H9 (cell line): ENCODE measurements around the gene TMEM117. TPM values are rescaled to one million over a fixed set of nuclear protein-coding genes. Genes with fewer than 3 reads are reported as not detected.

Experiments used
- DNase-seq: peaks from one replicate; pipeline ENCODE4 v3.0.0-alpha.2; 2017
- H2AFZ ChIP-seq: one replicate; pipeline ENCODE4 v1.6.1; 2013; ENCODE audit warnings: mild to moderate bottlenecking, low read length, control low read depth, moderate library complexity
- H2AK5ac ChIP-seq: 2 replicates; pipeline ENCODE4 v1.6.1; 2013; ENCODE audit warnings: low read length, control low read depth, mixed read lengths; ENCODE audit not compliant: insufficient read length
- H2BK120ac ChIP-seq: one replicate; pipeline ENCODE4 v1.6.1; 2013; ENCODE audit warnings: low read depth, mild to moderate bottlenecking, low read length, control low read depth, inconsistent platforms; ENCODE audit not compliant: poor library complexity, severe bottlenecking
- H2BK12ac ChIP-seq: 2 replicates; pipeline ENCODE4 v1.6.1; 2013; ENCODE audit warnings: low read length, control low read depth, mixed read lengths, low read depth; ENCODE audit not compliant: insufficient read length
- H2BK15ac ChIP-seq: 2 replicates; pipeline ENCODE4 v1.6.1; 2013; ENCODE audit warnings: low read depth, low read length, control low read depth
- H2BK20ac ChIP-seq: one replicate; pipeline ENCODE4 v1.6.1; 2013; ENCODE audit warnings: low read depth, mild to moderate bottlenecking, low read length, control low read depth, inconsistent platforms; ENCODE audit not compliant: poor library complexity, severe bottlenecking
- H2BK5ac ChIP-seq: 2 replicates; pipeline ENCODE4 v1.6.1; 2013; ENCODE audit warnings: low read length, control low read depth, mixed read lengths; ENCODE audit not compliant: insufficient read length
- H3K14ac ChIP-seq: 2 replicates; pipeline ENCODE4 v1.6.1; 2013; ENCODE audit warnings: low read length, control low read depth; ENCODE audit not compliant: insufficient read depth
- H3K18ac ChIP-seq: 2 replicates; pipeline ENCODE4 v1.6.1; 2013; ENCODE audit warnings: low read depth, mild to moderate bottlenecking, mixed read lengths, low read length, control low read depth; ENCODE audit not compliant: insufficient read length
- H3K23ac ChIP-seq: 2 replicates; pipeline ENCODE4 v1.6.1; 2013; ENCODE audit warnings: low read length, control low read depth, mixed read lengths, low read depth; ENCODE audit not compliant: insufficient read length
- H3K23me2 ChIP-seq: 2 replicates; pipeline ENCODE4 v1.6.1; 2013; ENCODE audit warnings: low read depth, mild to moderate bottlenecking, mixed read lengths, low read length, control low read depth; ENCODE audit not compliant: insufficient read length, poor library complexity, severe bottlenecking
- H3K27ac ChIP-seq: 2 replicates; pipeline ENCODE4 v1.5.1; 2013; ENCODE audit warnings: low read length, control low read depth, mixed read lengths, low read depth; ENCODE audit not compliant: insufficient read length
- H3K27me3 ChIP-seq: 2 replicates; pipeline ENCODE4 v1.6.1; 2013; ENCODE audit warnings: low read length, control low read depth, inconsistent platforms; ENCODE audit not compliant: insufficient read depth
- H3K4ac ChIP-seq: 2 replicates; pipeline ENCODE4 v1.6.1; 2013; ENCODE audit warnings: low read depth, mild to moderate bottlenecking, control low read depth, inconsistent platforms, low read length, moderate library complexity
- H3K4me1 ChIP-seq: 2 replicates; pipeline ENCODE4 v1.6.1; 2013; ENCODE audit warnings: low read length, control low read depth, inconsistent platforms; ENCODE audit not compliant: insufficient read depth
- H3K4me2 ChIP-seq: 2 replicates; pipeline ENCODE4 v1.6.1; 2013; ENCODE audit warnings: low read length, control low read depth, mixed read lengths; ENCODE audit not compliant: insufficient read length, insufficient read depth
- H3K56ac ChIP-seq: 2 replicates; pipeline ENCODE4 v1.6.1; 2013; ENCODE audit warnings: low read depth, mild to moderate bottlenecking, mixed read lengths, low read length, control low read depth; ENCODE audit not compliant: insufficient read length
- H3K79me1 ChIP-seq: 2 replicates; pipeline ENCODE4 v1.6.1; 2013; ENCODE audit warnings: low read depth, mild to moderate bottlenecking, moderate library complexity, low read length, control low read depth, inconsistent platforms; ENCODE audit not compliant: insufficient read depth, poor library complexity, severe bottlenecking
- H3K79me2 ChIP-seq: 2 replicates; pipeline ENCODE4 v1.6.1; 2013; ENCODE audit warnings: low read length, control low read depth, inconsistent platforms; ENCODE audit not compliant: insufficient read depth
- H3K9ac ChIP-seq: 2 replicates; pipeline ENCODE4 v1.6.1; 2013; ENCODE audit warnings: low read length, control low read depth, mixed read lengths; ENCODE audit not compliant: insufficient read length; ENCODE audit errors: extremely low read depth
- H3K9me3 ChIP-seq: one replicate; pipeline ENCODE4 v1.6.1; 2013; ENCODE audit warnings: low read depth, low read length, inconsistent platforms; ENCODE audit not compliant: control insufficient read depth
- H3T11ph ChIP-seq: one replicate; pipeline ENCODE4 v1.6.1; 2013; ENCODE audit warnings: mild to moderate bottlenecking, low read length, control low read depth, inconsistent platforms
- H4K20me1 ChIP-seq: one replicate; pipeline ENCODE4 v1.6.1; 2013; ENCODE audit not compliant: control insufficient read depth, insufficient read length, insufficient read depth
- H4K5ac ChIP-seq: 2 replicates; pipeline ENCODE4 v1.6.1; 2013; ENCODE audit warnings: low read depth, mild to moderate bottlenecking, mixed read lengths, low read length, control low read depth; ENCODE audit not compliant: insufficient read length
- H4K8ac ChIP-seq: replicated peaks from 2 replicates; pipeline ENCODE4 v1.6.1; 2013; ENCODE audit warnings: low read length, control low read depth, mixed read lengths, low read depth; ENCODE audit not compliant: insufficient read length
- H4K91ac ChIP-seq: 2 replicates; pipeline ENCODE4 v1.6.1; 2013; ENCODE audit warnings: low read depth, mild to moderate bottlenecking, moderate library complexity, mixed read lengths, low read length, control low read depth; ENCODE audit not compliant: insufficient read length
- H3K27ac Mint-ChIP-seq, 3 experiments: 2 replicates in 2 of 3; 3 replicates in 1 of 3; pipeline ENCODE4 v1.8.0; 2020 to 2021; ENCODE audit warnings: mixed read lengths in 3 of 3, mild to moderate bottlenecking in 1 of 3, moderate library complexity in 1 of 3
- H3K27me3 Mint-ChIP-seq: 2 replicates; pipeline ENCODE4 v1.8.0; 2021; ENCODE audit warnings: low read depth, mild to moderate bottlenecking, moderate library complexity, mixed read lengths
- H3K36me3 Mint-ChIP-seq, 3 experiments: 2 replicates in 2 of 3; 3 replicates in 1 of 3; pipeline ENCODE4 v1.8.0; 2020 to 2021; ENCODE audit warnings: low read depth in 3 of 3, mixed read lengths in 3 of 3; ENCODE audit not compliant: insufficient read depth in 1 of 3
- H3K4me1 Mint-ChIP-seq, 2 experiments: 2 replicates each; pipeline ENCODE4 v1.8.0; 2020; ENCODE audit warnings: mixed read lengths in 2 of 2
- H3K4me3 Mint-ChIP-seq, 2 experiments: 2 replicates in 1 of 2; 3 replicates in 1 of 2; pipeline ENCODE4 v1.8.0; 2020 to 2021; ENCODE audit warnings: mild to moderate bottlenecking in 2 of 2, mixed read lengths in 2 of 2, moderate library complexity in 1 of 2
- H3K9me3 Mint-ChIP-seq, 2 experiments: 2 replicates in 1 of 2; 3 replicates in 1 of 2; pipeline ENCODE4 v1.8.0; 2020; ENCODE audit warnings: mild to moderate bottlenecking in 2 of 2, mixed read lengths in 2 of 2, moderate library complexity in 1 of 2
- CTCF ChIP-seq: fragments of 200-600 bp; sonication (generic); conservative IDR thresholded peaks from 3 replicates; pipeline ENCODE4 v1.8.0; 2021; ENCODE audit warnings: antibody characterized with exemption, mild to moderate bottlenecking
- WGBS: extraction: QIAGEN DNeasy Blood & Tissue Kit; methylation state at CpG from one replicate; pipeline ENCODE4 v1.1.7; 2013; ENCODE audit warnings: missing lambda C conversion rate, low lambda C conversion rate, mixed read lengths; ENCODE audit not compliant: insufficient read length; ENCODE audit errors: extremely low coverage; 5-methylcytosine and 5-hydroxymethylcytosine counted together
- total RNA-seq: library from RNA; stranded (reverse); gene quantifications from 2 replicates; pipeline ENCODE4 v1.2.1, GENCODE V29; 2021

The TMEM117 gene
- total RNA-seq, 1 experiment from 2014 or later: 1.7 TPM

DNA sequence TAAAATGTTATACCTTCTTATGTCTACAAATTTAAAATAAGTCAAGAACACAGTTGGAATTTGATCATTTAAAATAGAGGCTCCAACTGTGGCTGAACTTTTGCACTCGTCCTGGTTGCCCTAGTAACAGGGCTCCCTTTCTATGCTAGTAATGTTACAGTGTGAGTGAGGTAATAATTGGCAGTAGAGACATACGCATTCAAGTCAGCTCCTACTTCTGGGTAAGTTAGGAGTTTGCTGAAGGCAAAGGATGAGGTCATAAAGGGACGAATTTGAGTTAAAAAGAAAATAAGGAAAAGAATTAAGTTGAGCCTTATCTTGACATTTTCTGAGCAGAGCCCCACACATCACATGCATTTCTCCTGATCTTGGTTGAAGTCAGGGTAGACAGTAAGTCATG is 129.1 kb downstream of the TMEM117 start:
- Histone ChIP-seq H4K91ac (no peak overlapping the region), H4K20me1 (no peaks in the 10 kb centered on the region), H3K9me3 (no peaks in the 10 kb centered on the region), H3K4me2 (no peak overlapping the region), H3K27ac (no peak overlapping the region), H3K23me2 (no peaks in the 10 kb centered on the region), H3K56ac (no peak overlapping the region), H4K5ac (no peak overlapping the region), H3K4ac (no peak overlapping the region), H3K18ac (no peak overlapping the region), H3K79me2 (no peaks in the 10 kb centered on the region), H3K27me3 (no peaks in the 10 kb centered on the region), H2BK15ac (no peak overlapping the region), H2BK5ac (no peak overlapping the region), H3T11ph (no peak overlapping the region), H2AFZ (no peak overlapping the region), H3K79me1 (no peaks in the 10 kb centered on the region), H3K14ac (no peak overlapping the region), H2AK5ac (no peak overlapping the region), H2BK20ac (no peak overlapping the region), H3K23ac (no peak overlapping the region), H2BK12ac (no peak overlapping the region), H2BK120ac (no peak overlapping the region), H3K9ac (no peak overlapping the region), H3K4me1 (no peaks in the 10 kb centered on the region), H4K8ac (no peak overlapping the region)
- H3K9me3 Mint-ChIP-seq: peaks cover 0 to 7% of the 10 kb centered on the region in 2 experiments; a peak in 2 of 5 replicates
- peaks cover 2 to 4% of the 10 kb centered on the region in 2 experiments for H3K4me1 Mint-ChIP-seq
- no peak for DNase-seq
- H3K27ac Mint-ChIP-seq: no peak overlapping the region; a peak in 1 of 7 replicates
- no peak for TF ChIP-seq CTCF
- H3K27me3 Mint-ChIP-seq: no peaks in the 10 kb centered on the region
- H3K4me3 Mint-ChIP-seq: no peak overlapping the region
- WGBS: no CpG with 5 or more reads among the region's 3 CpGs
- no peaks in the 10 kb centered on the region; a peak in 2 of 7 replicates for H3K36me3 Mint-ChIP-seq
